SU-DHL-6 (cell line): ENCODE results near the gene PDE1C.

Experiments used
- CTCF ChIP-seq: fragments of 200-600 bp; sonication (generic); IDR thresholded peaks from one replicate; pipeline ENCODE4 v1.5.1; 2017; ENCODE audit warnings: antibody characterized with exemption, mild to moderate bottlenecking, low read length, moderate library complexity; ENCODE audit not compliant: insufficient read depth, poor library complexity, severe bottlenecking
- EZH2phosphoT487 ChIP-seq: fragments of 200-600 bp; sonication (generic), shearing (Covaris generic); conservative IDR thresholded peaks from 2 replicates; pipeline ENCODE4 v1.6.1; 2018; ENCODE audit warnings: mild to moderate bottlenecking, antibody characterized with exemption, low read length, moderate library complexity, mixed read lengths

GRCh38 chr7:31767686-31768358, 302.4 kb downstream of the PDE1C start:
- TF ChIP-seq EZH2phosphoT487 (no peak), CTCF (no peak)
